ENCODE results near the gene MVK.

The MVK gene

GRCh38 chr12:109645194-109645593 is 71.6 kb downstream of the MVK start:
- TF ChIP-seq CTCF (IDR thresholded peaks at IDR 0.05): no peak
- no peaks in the 10 kb centered on the region for H3K4me1 ChIP-seq (ENCODE audit: control insufficient read depth in 1 of 2, insufficient read depth in 1 of 2, low read depth in 1 of 2, low read length in 1 of 2)
- no peak overlapping the region for H3K4me3 ChIP-seq (ENCODE audit: low read depth in 1 of 2, low read length in 1 of 2)

GRCh38 chr12:109645708-109646107 is 72.1 kb downstream of the MVK start:
- peaks cover 17% of the 10 kb centered on the region for H3K27me3 ChIP-seq
- no peaks in the 10 kb centered on the region for H3K4me1 ChIP-seq (ENCODE audit: control insufficient read depth in 1 of 2, insufficient read depth in 1 of 2, low read depth in 1 of 2, low read length in 1 of 2)
- no peak for TF ChIP-seq CTCF (IDR thresholded peaks at IDR 0.05)
- H3K9me3 ChIP-seq: no peaks in the 10 kb centered on the region
- H3K27ac ChIP-seq: no peak overlapping the region
- no peak overlapping the region for H3K4me3 ChIP-seq (ENCODE audit: low read depth in 1 of 2, low read length in 1 of 2)
- no peaks in the 10 kb centered on the region for H3K36me3 ChIP-seq

More at GRCh38 chr12:109645194-109645593, 71.6 kb downstream of the MVK start:
- no peak overlapping the region for H3K27ac ChIP-seq
- no peaks in the 10 kb centered on the region for H3K36me3 ChIP-seq
- H3K9me3 ChIP-seq: no peaks in the 10 kb centered on the region
- peaks cover 17% of the 10 kb centered on the region for H3K27me3 ChIP-seq

All from neutrophil (primary cell).